Endodermal cell (in vitro differentiated cells): ENCODE data around the gene DEFB123. TPM values are rescaled to one million over a fixed set of nuclear protein-coding genes. Genes with fewer than 3 reads are reported as not detected.
A peak's percentile ranks its signal among the peaks of the same experiment; 100 is the strongest.

Experiments
- DNase-seq: peaks from one replicate; pipeline ENCODE4 v3.0.0-alpha.2; 2017
- H3K27ac ChIP-seq: 2 replicates; pipeline ENCODE4 v1.5.1; 2013; ENCODE audit warnings: mild to moderate bottlenecking, low read depth, low read length, moderate library complexity
- H3K27me3 ChIP-seq: 2 replicates; pipeline ENCODE4 v1.6.1; 2013; ENCODE audit warnings: mild to moderate bottlenecking, low read length, moderate library complexity; ENCODE audit not compliant: insufficient read depth, control insufficient read depth, poor library complexity, severe bottlenecking
- H3K36me3 ChIP-seq: 2 replicates; pipeline ENCODE4 v1.7.0; 2013; ENCODE audit warnings: mild to moderate bottlenecking, low read length, moderate library complexity; ENCODE audit not compliant: control insufficient read depth, insufficient read depth
- H3K4me1 ChIP-seq: one replicate; pipeline ENCODE4 v1.7.0; 2013; ENCODE audit warnings: low read length; ENCODE audit not compliant: control insufficient read depth, insufficient read depth
- H3K4me3 ChIP-seq: 2 replicates; pipeline ENCODE4 v1.5.1; 2013; ENCODE audit warnings: mild to moderate bottlenecking, low read length, moderate library complexity
- H3K9ac ChIP-seq: 2 replicates; pipeline ENCODE4 v1.6.1; 2013; ENCODE audit warnings: mild to moderate bottlenecking, low read length, moderate library complexity; ENCODE audit not compliant: poor library complexity, severe bottlenecking; ENCODE audit errors: extremely low read depth
- H3K9me3 ChIP-seq: 2 replicates; pipeline ENCODE4 v1.6.1; 2013; ENCODE audit warnings: mild to moderate bottlenecking, low read length, moderate library complexity; ENCODE audit not compliant: control insufficient read depth
- H3K27ac Mint-ChIP-seq: 2 replicates; pipeline ENCODE4 v1.8.0; 2020; ENCODE audit warnings: mixed read lengths
- H3K27me3 Mint-ChIP-seq: 2 replicates; pipeline ENCODE4 v1.8.0; 2021; ENCODE audit warnings: mild to moderate bottlenecking, mixed read lengths; ENCODE audit not compliant: insufficient read depth
- H3K36me3 Mint-ChIP-seq: 2 replicates; pipeline ENCODE4 v1.8.0; 2020; ENCODE audit warnings: low read depth, mixed read lengths
- H3K4me1 Mint-ChIP-seq: 2 replicates; pipeline ENCODE4 v1.8.0; 2020; ENCODE audit warnings: mixed read lengths
- H3K4me3 Mint-ChIP-seq: 2 replicates; pipeline ENCODE4 v1.8.0; 2020; ENCODE audit warnings: mild to moderate bottlenecking, moderate library complexity, mixed read lengths
- H3K9me3 Mint-ChIP-seq: 2 replicates; pipeline ENCODE4 v1.8.0; 2020; ENCODE audit warnings: mild to moderate bottlenecking, mixed read lengths
- WGBS, 2 experiments: methylation state at CpG; one replicate each; pipeline versions ENCODE4 v1.1.5 to v1.1.7; 2013; ENCODE audit warnings: missing lambda C conversion rate in 2 of 2, mixed read lengths in 1 of 2; ENCODE audit not compliant: insufficient coverage in 1 of 2, insufficient read length in 1 of 2; 5-methylcytosine and 5-hydroxymethylcytosine counted together
- total RNA-seq, 2 donors: library from RNA; stranded (reverse); fragmentation: NEBNext Ultra II Directional in 1 of 2; extraction: Animal tissue kit (Norgen Biotek cat#: 25700) in 1 of 2; gene quantifications; 2 replicates in 1 of 2; 3 replicates in 1 of 2; pipeline ENCODE4 v1.2.1, GENCODE V29; 2021
- TF ChIP-seq, protein P1 (sequence below): fragments of 200-600 bp; sonication (generic); conservative IDR thresholded peaks from 2 replicates; pipeline ENCODE4 v1.5.0; 2021; ENCODE audit warnings: antibody characterized with exemption, mild to moderate bottlenecking

The DEFB123 gene
- total RNA-seq, 2 donors from 2014 or later, result not detected

DNA sequence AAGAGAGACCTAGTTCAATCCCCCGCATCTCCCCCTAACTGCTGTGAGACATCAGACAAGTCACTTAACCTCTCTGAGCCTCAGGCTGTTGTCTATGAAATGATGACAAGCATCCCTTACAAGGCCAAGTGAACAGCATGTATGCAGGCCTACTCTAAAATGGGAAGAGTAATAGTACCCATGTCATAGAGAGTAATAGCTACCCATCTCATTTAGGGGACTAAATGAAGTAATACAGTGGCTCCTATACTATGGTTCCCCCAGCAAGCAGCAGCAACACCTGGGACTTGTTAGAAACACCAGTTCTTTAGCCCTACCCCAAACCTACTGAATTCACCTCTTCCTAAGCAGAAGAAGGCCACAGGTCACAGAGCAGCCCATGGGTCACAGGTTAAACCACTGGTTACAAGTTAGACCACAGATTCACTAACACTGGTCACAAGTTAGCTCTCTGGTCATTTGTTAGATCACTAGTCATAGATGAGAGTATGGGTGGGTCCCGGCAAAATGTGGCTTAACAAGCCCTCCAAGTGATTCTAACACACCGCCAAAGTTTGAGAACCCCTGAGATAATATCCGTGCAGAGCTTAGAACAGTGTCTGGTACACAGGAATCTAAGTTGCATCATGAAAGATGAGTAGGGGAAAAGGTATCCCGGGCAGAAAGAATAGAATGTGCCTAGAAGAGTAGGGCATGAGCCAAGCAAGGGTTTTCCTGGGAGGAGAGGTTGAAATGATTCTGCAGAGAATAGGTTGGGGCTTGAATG, 33.1 kb downstream of the DEFB123 start:
- no peaks in the 10 kb centered on the region for H3K4me1 Mint-ChIP-seq
- no peak overlapping the region for H3K4me3 Mint-ChIP-seq
- Histone ChIP-seq H3K27ac (no peak overlapping the region), H3K4me3 (no peak overlapping the region), H3K36me3 (no peaks in the 10 kb centered on the region), H3K9me3 (peaks cover 28% of the 10 kb centered on the region), H3K4me1 (no peaks in the 10 kb centered on the region), H3K9ac (no peak overlapping the region), H3K27me3 (no peaks in the 10 kb centered on the region)
- 75 to 79% methylated on average over 4 to 5 of the region's 5 CpGs for WGBS, 2 experiments
- TF ChIP-seq, protein P1, sequence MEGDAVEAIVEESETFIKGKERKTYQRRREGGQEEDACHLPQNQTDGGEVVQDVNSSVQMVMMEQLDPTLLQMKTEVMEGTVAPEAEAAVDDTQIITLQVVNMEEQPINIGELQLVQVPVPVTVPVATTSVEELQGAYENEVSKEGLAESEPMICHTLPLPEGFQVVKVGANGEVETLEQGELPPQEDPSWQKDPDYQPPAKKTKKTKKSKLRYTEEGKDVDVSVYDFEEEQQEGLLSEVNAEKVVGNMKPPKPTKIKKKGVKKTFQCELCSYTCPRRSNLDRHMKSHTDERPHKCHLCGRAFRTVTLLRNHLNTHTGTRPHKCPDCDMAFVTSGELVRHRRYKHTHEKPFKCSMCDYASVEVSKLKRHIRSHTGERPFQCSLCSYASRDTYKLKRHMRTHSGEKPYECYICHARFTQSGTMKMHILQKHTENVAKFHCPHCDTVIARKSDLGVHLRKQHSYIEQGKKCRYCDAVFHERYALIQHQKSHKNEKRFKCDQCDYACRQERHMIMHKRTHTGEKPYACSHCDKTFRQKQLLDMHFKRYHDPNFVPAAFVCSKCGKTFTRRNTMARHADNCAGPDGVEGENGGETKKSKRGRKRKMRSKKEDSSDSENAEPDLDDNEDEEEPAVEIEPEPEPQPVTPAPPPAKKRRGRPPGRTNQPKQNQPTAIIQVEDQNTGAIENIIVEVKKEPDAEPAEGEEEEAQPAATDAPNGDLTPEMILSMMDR, result no peak
- no peak overlapping the region for H3K27ac Mint-ChIP-seq
- no peak for DNase-seq
- peaks cover 54% of the 10 kb centered on the region for H3K27me3 Mint-ChIP-seq
- H3K36me3 Mint-ChIP-seq, result peaks cover 2% of the 10 kb centered on the region
- H3K9me3 Mint-ChIP-seq, result peaks cover 61% of the 10 kb centered on the region

DNA sequence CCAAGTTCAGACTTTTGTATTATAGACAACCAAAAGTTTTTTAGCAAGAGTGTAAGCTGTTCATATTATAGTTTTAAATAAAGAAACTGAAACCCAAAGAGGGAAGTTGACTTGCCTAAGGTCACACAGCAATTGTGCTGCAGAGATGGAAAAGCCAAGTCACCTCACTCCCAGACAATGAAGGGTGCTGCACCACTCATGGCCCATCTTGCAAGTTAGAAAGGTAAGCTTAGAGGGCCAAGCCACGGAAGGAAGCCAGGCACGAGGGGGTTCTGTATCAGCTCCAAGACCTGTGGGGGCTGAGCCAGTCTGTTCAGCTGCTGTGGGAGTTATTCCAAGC, 33.6 kb downstream of the DEFB123 start:
- Histone ChIP-seq H3K27ac (no peak overlapping the region), H3K9me3 (peaks cover 30% of the 10 kb centered on the region), H3K9ac (no peak overlapping the region), H3K4me3 (no peak overlapping the region), H3K27me3 (no peaks in the 10 kb centered on the region), H3K36me3 (no peaks in the 10 kb centered on the region), H3K4me1 (no peaks in the 10 kb centered on the region)
- 64% methylated on average over 2 of the region's 2 CpGs; no CpG with 5 or more reads in 1 of the 2 experiments for WGBS, 2 experiments
- H3K9me3 Mint-ChIP-seq, result peaks cover 63% of the 10 kb centered on the region
- H3K4me1 Mint-ChIP-seq, result no peaks in the 10 kb centered on the region
- no peak overlapping the region for H3K4me3 Mint-ChIP-seq
- no peak for DNase-seq
- H3K27ac Mint-ChIP-seq, result no peak overlapping the region
- H3K27me3 Mint-ChIP-seq, result peaks cover 54% of the 10 kb centered on the region
- H3K36me3 Mint-ChIP-seq, result peaks cover 2% of the 10 kb centered on the region
- TF ChIP-seq, protein P1, result no peak

DNA sequence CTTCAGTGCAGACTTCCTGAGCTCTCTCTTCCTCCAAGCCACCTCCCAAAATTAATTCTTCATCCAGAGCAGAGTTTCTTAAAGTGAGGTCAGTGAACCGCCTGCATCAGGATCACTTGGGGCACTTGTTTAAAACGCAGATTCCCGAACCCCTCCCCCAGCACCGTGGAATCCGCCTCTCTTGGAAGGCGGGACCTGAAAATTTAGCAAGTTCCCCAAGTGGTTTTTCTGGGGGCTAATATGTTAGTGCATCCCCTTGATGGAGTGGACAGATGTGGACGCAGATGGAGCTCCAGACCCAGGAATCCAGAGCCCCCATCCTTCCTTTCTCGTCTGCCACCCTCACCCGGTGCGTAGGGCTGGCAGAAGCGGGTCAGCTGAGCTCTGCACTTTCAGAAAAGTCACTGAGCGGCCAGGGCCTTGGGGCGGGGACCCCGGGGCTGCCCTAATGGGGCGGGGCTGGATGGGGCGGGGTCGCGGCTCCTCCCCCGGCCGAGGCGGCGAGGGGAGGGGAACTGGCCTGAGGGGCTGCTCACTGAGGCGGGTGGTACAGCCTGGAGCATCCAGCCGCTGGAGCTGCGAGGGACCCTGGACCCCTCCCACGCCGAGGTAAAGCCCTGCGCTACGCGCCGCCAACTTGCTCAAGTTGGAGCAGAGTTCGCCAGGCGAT, 34.5 kb downstream of the DEFB123 start, which contains the start of the genes DEFB124 and REM1:
TSS of gene DEFB124 (minus strand) at position 370 of the 670 bp plus-strand sequence. CDS start 2,114 bp downstream, outside the sequence.
TSS of gene REM1 (plus strand) at position 531 of the 670 bp plus-strand sequence. CDS start 1,158 bp downstream, outside the sequence.
- H3K4me1 Mint-ChIP-seq, result no peaks in the 10 kb centered on the region
- no peak within 1 kb of the TSS for H3K4me3 Mint-ChIP-seq
- Histone ChIP-seq H3K36me3 (no peaks in the 10 kb centered on the region), H3K9ac (no peak within 1 kb of the TSS), H3K27me3 (no peaks in the 10 kb centered on the region), H3K9me3 (peaks cover 33% of the 10 kb centered on the region), H3K27ac (no peak within 1 kb of the TSS), H3K4me1 (no peaks in the 10 kb centered on the region), H3K4me3 (no peak within 1 kb of the TSS)
- H3K27ac Mint-ChIP-seq, result no peak within 1 kb of the TSS
- TF ChIP-seq, protein P1, result no peak
- peaks cover 2% of the 10 kb centered on the region for H3K36me3 Mint-ChIP-seq
- peaks cover 54% of the 10 kb centered on the region for H3K27me3 Mint-ChIP-seq
- peaks cover 70% of the 10 kb centered on the region for H3K9me3 Mint-ChIP-seq
- DNase-seq, result peak; percentile 78
- WGBS, 2 experiments, result 80 to 81% methylated on average over 17 to 33 of the region's 33 CpGs
